H9 (cell line): ENCODE measurements around the gene HOXC13. TPM values are rescaled to one million over a fixed set of nuclear protein-coding genes. Genes with fewer than 3 reads are reported as not detected.

Experiments used
- DNase-seq: peaks from one replicate; pipeline ENCODE4 v3.0.0-alpha.2; 2017
- H2AFZ ChIP-seq: one replicate; pipeline ENCODE4 v1.6.1; 2013; ENCODE audit warnings: mild to moderate bottlenecking, low read length, control low read depth, moderate library complexity
- H2AK5ac ChIP-seq: 2 replicates; pipeline ENCODE4 v1.6.1; 2013; ENCODE audit warnings: low read length, control low read depth, mixed read lengths; ENCODE audit not compliant: insufficient read length
- H2BK120ac ChIP-seq: one replicate; pipeline ENCODE4 v1.6.1; 2013; ENCODE audit warnings: low read depth, mild to moderate bottlenecking, low read length, control low read depth, inconsistent platforms; ENCODE audit not compliant: poor library complexity, severe bottlenecking
- H2BK12ac ChIP-seq: 2 replicates; pipeline ENCODE4 v1.6.1; 2013; ENCODE audit warnings: low read length, control low read depth, mixed read lengths, low read depth; ENCODE audit not compliant: insufficient read length
- H2BK15ac ChIP-seq: 2 replicates; pipeline ENCODE4 v1.6.1; 2013; ENCODE audit warnings: low read depth, low read length, control low read depth
- H2BK20ac ChIP-seq: one replicate; pipeline ENCODE4 v1.6.1; 2013; ENCODE audit warnings: low read depth, mild to moderate bottlenecking, low read length, control low read depth, inconsistent platforms; ENCODE audit not compliant: poor library complexity, severe bottlenecking
- H2BK5ac ChIP-seq: 2 replicates; pipeline ENCODE4 v1.6.1; 2013; ENCODE audit warnings: low read length, control low read depth, mixed read lengths; ENCODE audit not compliant: insufficient read length
- H3K14ac ChIP-seq: 2 replicates; pipeline ENCODE4 v1.6.1; 2013; ENCODE audit warnings: low read length, control low read depth; ENCODE audit not compliant: insufficient read depth
- H3K18ac ChIP-seq: 2 replicates; pipeline ENCODE4 v1.6.1; 2013; ENCODE audit warnings: low read depth, mild to moderate bottlenecking, mixed read lengths, low read length, control low read depth; ENCODE audit not compliant: insufficient read length
- H3K23ac ChIP-seq: 2 replicates; pipeline ENCODE4 v1.6.1; 2013; ENCODE audit warnings: low read length, control low read depth, mixed read lengths, low read depth; ENCODE audit not compliant: insufficient read length
- H3K23me2 ChIP-seq: 2 replicates; pipeline ENCODE4 v1.6.1; 2013; ENCODE audit warnings: low read depth, mild to moderate bottlenecking, mixed read lengths, low read length, control low read depth; ENCODE audit not compliant: insufficient read length, poor library complexity, severe bottlenecking
- H3K27ac ChIP-seq: 2 replicates; pipeline ENCODE4 v1.5.1; 2013; ENCODE audit warnings: low read length, control low read depth, mixed read lengths, low read depth; ENCODE audit not compliant: insufficient read length
- H3K27me3 ChIP-seq: 2 replicates; pipeline ENCODE4 v1.6.1; 2013; ENCODE audit warnings: low read length, control low read depth, inconsistent platforms; ENCODE audit not compliant: insufficient read depth
- H3K4ac ChIP-seq: 2 replicates; pipeline ENCODE4 v1.6.1; 2013; ENCODE audit warnings: low read depth, mild to moderate bottlenecking, control low read depth, inconsistent platforms, low read length, moderate library complexity
- H3K4me1 ChIP-seq: 2 replicates; pipeline ENCODE4 v1.6.1; 2013; ENCODE audit warnings: low read length, control low read depth, inconsistent platforms; ENCODE audit not compliant: insufficient read depth
- H3K4me2 ChIP-seq: 2 replicates; pipeline ENCODE4 v1.6.1; 2013; ENCODE audit warnings: low read length, control low read depth, mixed read lengths; ENCODE audit not compliant: insufficient read length, insufficient read depth
- H3K56ac ChIP-seq: 2 replicates; pipeline ENCODE4 v1.6.1; 2013; ENCODE audit warnings: low read depth, mild to moderate bottlenecking, mixed read lengths, low read length, control low read depth; ENCODE audit not compliant: insufficient read length
- H3K79me1 ChIP-seq: 2 replicates; pipeline ENCODE4 v1.6.1; 2013; ENCODE audit warnings: low read depth, mild to moderate bottlenecking, moderate library complexity, low read length, control low read depth, inconsistent platforms; ENCODE audit not compliant: insufficient read depth, poor library complexity, severe bottlenecking
- H3K79me2 ChIP-seq: 2 replicates; pipeline ENCODE4 v1.6.1; 2013; ENCODE audit warnings: low read length, control low read depth, inconsistent platforms; ENCODE audit not compliant: insufficient read depth
- H3K9ac ChIP-seq: 2 replicates; pipeline ENCODE4 v1.6.1; 2013; ENCODE audit warnings: low read length, control low read depth, mixed read lengths; ENCODE audit not compliant: insufficient read length; ENCODE audit errors: extremely low read depth
- H3K9me3 ChIP-seq: one replicate; pipeline ENCODE4 v1.6.1; 2013; ENCODE audit warnings: low read depth, low read length, inconsistent platforms; ENCODE audit not compliant: control insufficient read depth
- H3T11ph ChIP-seq: one replicate; pipeline ENCODE4 v1.6.1; 2013; ENCODE audit warnings: mild to moderate bottlenecking, low read length, control low read depth, inconsistent platforms
- H4K20me1 ChIP-seq: one replicate; pipeline ENCODE4 v1.6.1; 2013; ENCODE audit not compliant: control insufficient read depth, insufficient read length, insufficient read depth
- H4K5ac ChIP-seq: 2 replicates; pipeline ENCODE4 v1.6.1; 2013; ENCODE audit warnings: low read depth, mild to moderate bottlenecking, mixed read lengths, low read length, control low read depth; ENCODE audit not compliant: insufficient read length
- H4K8ac ChIP-seq: replicated peaks from 2 replicates; pipeline ENCODE4 v1.6.1; 2013; ENCODE audit warnings: low read length, control low read depth, mixed read lengths, low read depth; ENCODE audit not compliant: insufficient read length
- H4K91ac ChIP-seq: 2 replicates; pipeline ENCODE4 v1.6.1; 2013; ENCODE audit warnings: low read depth, mild to moderate bottlenecking, moderate library complexity, mixed read lengths, low read length, control low read depth; ENCODE audit not compliant: insufficient read length
- H3K27ac Mint-ChIP-seq, 3 experiments: 2 replicates in 2 of 3; 3 replicates in 1 of 3; pipeline ENCODE4 v1.8.0; 2020 to 2021; ENCODE audit warnings: mixed read lengths in 3 of 3, mild to moderate bottlenecking in 1 of 3, moderate library complexity in 1 of 3
- H3K27me3 Mint-ChIP-seq: 2 replicates; pipeline ENCODE4 v1.8.0; 2021; ENCODE audit warnings: low read depth, mild to moderate bottlenecking, moderate library complexity, mixed read lengths
- H3K36me3 Mint-ChIP-seq, 3 experiments: 2 replicates in 2 of 3; 3 replicates in 1 of 3; pipeline ENCODE4 v1.8.0; 2020 to 2021; ENCODE audit warnings: low read depth in 3 of 3, mixed read lengths in 3 of 3; ENCODE audit not compliant: insufficient read depth in 1 of 3
- H3K4me1 Mint-ChIP-seq, 2 experiments: 2 replicates each; pipeline ENCODE4 v1.8.0; 2020; ENCODE audit warnings: mixed read lengths in 2 of 2
- H3K4me3 Mint-ChIP-seq, 2 experiments: 2 replicates in 1 of 2; 3 replicates in 1 of 2; pipeline ENCODE4 v1.8.0; 2020 to 2021; ENCODE audit warnings: mild to moderate bottlenecking in 2 of 2, mixed read lengths in 2 of 2, moderate library complexity in 1 of 2
- H3K9me3 Mint-ChIP-seq, 2 experiments: 2 replicates in 1 of 2; 3 replicates in 1 of 2; pipeline ENCODE4 v1.8.0; 2020; ENCODE audit warnings: mild to moderate bottlenecking in 2 of 2, mixed read lengths in 2 of 2, moderate library complexity in 1 of 2
- WGBS: extraction: QIAGEN DNeasy Blood & Tissue Kit; methylation state at CpG from one replicate; pipeline ENCODE4 v1.1.7; 2013; ENCODE audit warnings: missing lambda C conversion rate, low lambda C conversion rate, mixed read lengths; ENCODE audit not compliant: insufficient read length; ENCODE audit errors: extremely low coverage; 5-methylcytosine and 5-hydroxymethylcytosine counted together
- total RNA-seq: library from RNA; stranded (reverse); gene quantifications from 2 replicates; pipeline ENCODE4 v1.2.1, GENCODE V29; 2021
- TF ChIP-seq, protein P1 (sequence below): fragments of 200-600 bp; sonication (generic); conservative IDR thresholded peaks from 3 replicates; pipeline ENCODE4 v1.8.0; 2021; ENCODE audit warnings: antibody characterized with exemption, mild to moderate bottlenecking

HOXC13 gene
- total RNA-seq, 1 experiment from 2014 or later: not detected

DNA sequence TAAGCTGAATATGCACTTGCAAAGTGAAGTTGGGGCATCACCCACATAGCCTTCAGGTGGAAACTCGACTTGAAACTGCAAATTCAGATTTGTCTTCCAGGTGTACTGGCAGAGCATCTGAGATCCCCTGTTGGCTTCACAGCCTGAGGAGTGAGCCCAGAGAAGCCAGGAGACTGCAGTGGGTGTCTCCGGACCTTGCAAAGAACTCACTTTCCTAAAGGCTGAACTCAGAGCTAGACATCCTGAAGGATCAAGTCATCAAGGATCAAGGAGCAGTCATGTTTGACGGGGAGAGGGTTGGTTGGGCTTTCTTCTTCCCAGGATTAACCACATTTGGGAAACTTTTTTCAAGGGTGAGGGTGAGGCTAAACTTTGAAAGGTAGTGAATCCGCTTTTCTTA lies 9.1 kb upstream of the HOXC13 start:
- Mint-ChIP-seq H3K4me1 (peaks cover 0 to 5% of the 10 kb centered on the region in 2 experiments; a peak in 1 of 4 replicates), H3K36me3 (no peaks in the 10 kb centered on the region), H3K9me3 (peaks cover 4 to 7% of the 10 kb centered on the region in 2 experiments; a peak in 4 of 5 replicates), H3K27me3 (peaks cover 100% of the 10 kb centered on the region), H3K27ac (no peak overlapping the region), H3K4me3 (no peak overlapping the region)
- Histone ChIP-seq H3K4ac (no peak overlapping the region), H2AFZ (no peak overlapping the region), H2BK20ac (no peak overlapping the region), H3K56ac (no peak overlapping the region), H3K4me2 (no peak overlapping the region), H2BK120ac (no peak overlapping the region), H3K4me1 (no peaks in the 10 kb centered on the region), H2BK15ac (0 out of 2 replicates have a peak overlapping the region, but pooled peaks have one; percentile 45), H2AK5ac (no peak overlapping the region), H4K20me1 (no peaks in the 10 kb centered on the region), H3K23ac (no peak overlapping the region), H3K27ac (no peak overlapping the region), H4K8ac (no peak overlapping the region), H3K9ac (no peak overlapping the region), H3K9me3 (no peaks in the 10 kb centered on the region), H2BK12ac (no peak overlapping the region), H3K27me3 (peaks cover 98% of the 10 kb centered on the region), H4K91ac (no peak overlapping the region), H2BK5ac (no peak overlapping the region), H3K79me2 (no peaks in the 10 kb centered on the region), H3K23me2 (no peaks in the 10 kb centered on the region), H3K14ac (no peak overlapping the region), H3K18ac (no peak overlapping the region), H3K79me1 (no peaks in the 10 kb centered on the region), H4K5ac (no peak overlapping the region), H3T11ph (no peak overlapping the region)
- TF ChIP-seq, protein P1, sequence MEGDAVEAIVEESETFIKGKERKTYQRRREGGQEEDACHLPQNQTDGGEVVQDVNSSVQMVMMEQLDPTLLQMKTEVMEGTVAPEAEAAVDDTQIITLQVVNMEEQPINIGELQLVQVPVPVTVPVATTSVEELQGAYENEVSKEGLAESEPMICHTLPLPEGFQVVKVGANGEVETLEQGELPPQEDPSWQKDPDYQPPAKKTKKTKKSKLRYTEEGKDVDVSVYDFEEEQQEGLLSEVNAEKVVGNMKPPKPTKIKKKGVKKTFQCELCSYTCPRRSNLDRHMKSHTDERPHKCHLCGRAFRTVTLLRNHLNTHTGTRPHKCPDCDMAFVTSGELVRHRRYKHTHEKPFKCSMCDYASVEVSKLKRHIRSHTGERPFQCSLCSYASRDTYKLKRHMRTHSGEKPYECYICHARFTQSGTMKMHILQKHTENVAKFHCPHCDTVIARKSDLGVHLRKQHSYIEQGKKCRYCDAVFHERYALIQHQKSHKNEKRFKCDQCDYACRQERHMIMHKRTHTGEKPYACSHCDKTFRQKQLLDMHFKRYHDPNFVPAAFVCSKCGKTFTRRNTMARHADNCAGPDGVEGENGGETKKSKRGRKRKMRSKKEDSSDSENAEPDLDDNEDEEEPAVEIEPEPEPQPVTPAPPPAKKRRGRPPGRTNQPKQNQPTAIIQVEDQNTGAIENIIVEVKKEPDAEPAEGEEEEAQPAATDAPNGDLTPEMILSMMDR: no peak
- WGBS: no CpG with 5 or more reads among the region's 4 CpGs
- DNase-seq: no peak
